Hematopoietic multipotent progenitor cell treated with erythropoietin and hydrocortisone succinate and interleukin-3 and kit ligand, for 6 days (in vitro differentiated cells): Measurements from ENCODE around the gene UNK.
"Not testable (repeated sequence)": the region's sequence is repeated elsewhere in the genome, so short reads cannot be mapped to it uniquely, and the experiment has no call there.

ENCODE experiments used
- DNase-seq: peaks from one replicate; pipeline ENCODE4 v3.0.0-alpha.2; 2015

Gene UNK

DNA sequence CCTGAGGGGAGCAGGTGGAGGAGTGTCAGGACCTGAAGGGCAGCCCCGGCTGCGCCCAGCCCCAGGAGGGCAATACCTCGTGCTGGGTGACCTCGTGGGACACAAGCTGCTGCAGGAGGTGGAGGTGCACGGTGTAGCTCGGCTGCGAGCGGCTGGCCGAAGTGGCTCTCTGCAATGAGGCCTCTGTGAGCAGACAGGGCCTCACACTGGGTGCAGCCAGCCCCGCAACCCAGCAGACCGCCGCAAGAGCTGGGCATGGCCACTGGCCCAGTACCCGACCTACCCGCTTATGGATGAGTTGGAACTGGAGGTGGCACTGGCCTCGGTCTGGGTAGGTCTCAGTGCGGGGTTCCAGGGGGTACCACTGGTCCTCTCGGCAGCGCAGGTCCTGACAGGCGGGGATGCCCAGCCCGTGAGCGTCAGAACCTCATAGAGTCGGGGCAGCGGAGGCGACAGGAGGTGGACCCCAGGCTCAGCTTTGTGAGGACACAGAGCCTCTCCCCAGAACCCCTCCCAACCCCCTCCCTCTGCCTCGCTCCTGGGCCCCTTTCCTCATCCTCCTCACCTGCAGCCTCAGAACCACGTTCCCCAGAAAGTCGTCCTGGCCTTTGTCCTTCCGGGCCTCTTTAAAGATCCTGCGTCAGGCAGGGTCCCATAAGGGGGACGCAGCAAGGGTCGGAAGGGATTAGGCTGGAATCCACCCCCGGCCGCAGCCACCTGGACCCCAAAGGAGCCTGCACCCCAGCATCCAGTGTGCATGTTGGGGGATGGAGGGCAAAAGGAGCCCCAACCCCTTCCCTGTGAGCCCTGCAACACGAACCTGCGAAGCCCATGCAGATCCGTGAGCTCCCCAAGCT is 55.6 kb downstream of the UNK start:
- no peak for DNase-seq

GRCh38 chr17:75840799-75841164 is 56.2 kb downstream of the UNK start:
- DNase-seq, result no peak

GRCh38 chr17:75842411-75842810 is 57.8 kb downstream of the UNK start:
- DNase-seq, result no peak

GRCh38 chr17:75842963-75843576 is 58.5 kb downstream of the UNK start:
- no peak for DNase-seq

GRCh38 chr17:75843577-75844529 is 59.2 kb downstream of the UNK start, which contains the start of gene UNC13D:
Gene UNC13D, minus strand, starts transcription at chr17:75844404. Its CDS starts 67 bp downstream, at chr17:75844337.
- DNase-seq, result peak; percentile 91

DNA sequence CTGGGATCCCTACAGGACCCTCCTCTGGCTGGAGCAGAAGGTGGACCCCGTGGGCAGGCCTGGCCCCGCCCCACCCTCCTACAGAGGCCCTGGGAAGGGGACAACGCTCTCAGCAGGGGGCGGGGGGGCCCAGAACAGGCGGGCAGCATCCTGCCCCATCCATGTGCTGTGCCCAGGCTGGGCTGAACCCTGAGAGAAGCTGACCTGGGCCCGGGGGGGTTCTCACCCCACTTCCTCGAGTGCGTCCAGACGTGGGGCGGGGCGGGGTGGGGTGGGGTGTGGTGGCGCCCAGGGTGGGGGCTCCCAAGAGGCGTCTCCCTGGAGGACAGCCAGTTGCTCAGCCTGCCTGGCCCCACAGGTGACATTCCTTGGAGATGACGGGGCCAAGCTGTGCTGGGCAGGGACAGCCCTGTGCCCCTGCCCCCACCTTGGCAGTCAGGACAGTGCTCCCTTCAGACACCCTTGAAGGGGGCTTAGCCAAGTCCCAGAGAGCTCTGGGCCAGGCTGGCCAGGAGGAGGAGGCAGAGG is 60.0 kb downstream of the UNK start:
- peak; percentile 75 for DNase-seq

DNA sequence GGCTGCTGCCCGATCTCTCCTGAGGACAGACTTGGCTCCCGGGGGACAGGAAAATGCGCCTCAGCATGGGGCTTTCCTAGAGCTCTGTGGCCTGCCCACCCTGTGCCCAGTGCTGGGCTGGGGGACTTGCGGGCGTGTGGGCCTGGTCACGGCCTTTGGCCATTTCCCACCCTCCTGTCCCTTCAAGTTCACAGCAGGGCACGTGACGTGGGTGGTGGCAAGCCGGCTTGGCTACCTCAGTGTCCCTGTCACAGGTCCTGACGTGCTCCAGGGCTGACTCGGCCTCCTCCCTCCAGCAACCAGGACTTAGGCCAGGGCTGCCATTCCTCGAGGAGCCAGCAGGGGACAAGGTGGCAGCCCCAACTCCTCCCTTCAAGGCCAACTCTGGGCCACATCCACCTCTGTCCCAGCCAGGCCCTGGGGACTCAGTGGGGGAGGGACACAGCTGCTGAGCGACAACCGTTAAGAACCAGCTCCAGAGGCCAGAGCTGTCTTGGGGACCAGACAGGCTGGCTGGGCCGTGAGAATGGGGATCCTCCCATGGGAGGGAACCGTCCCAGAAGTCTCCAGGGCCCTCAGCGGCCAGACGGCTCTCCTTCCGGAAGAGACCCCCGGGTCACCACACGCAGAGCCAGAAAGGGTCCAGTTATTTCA is 60.6 kb downstream of the UNK start:
- DNase-seq, result peak; percentile 98

GRCh38 chr17:75845933-75846691 is 61.5 kb downstream of the UNK start:
- DNase-seq, result no peak

DNA sequence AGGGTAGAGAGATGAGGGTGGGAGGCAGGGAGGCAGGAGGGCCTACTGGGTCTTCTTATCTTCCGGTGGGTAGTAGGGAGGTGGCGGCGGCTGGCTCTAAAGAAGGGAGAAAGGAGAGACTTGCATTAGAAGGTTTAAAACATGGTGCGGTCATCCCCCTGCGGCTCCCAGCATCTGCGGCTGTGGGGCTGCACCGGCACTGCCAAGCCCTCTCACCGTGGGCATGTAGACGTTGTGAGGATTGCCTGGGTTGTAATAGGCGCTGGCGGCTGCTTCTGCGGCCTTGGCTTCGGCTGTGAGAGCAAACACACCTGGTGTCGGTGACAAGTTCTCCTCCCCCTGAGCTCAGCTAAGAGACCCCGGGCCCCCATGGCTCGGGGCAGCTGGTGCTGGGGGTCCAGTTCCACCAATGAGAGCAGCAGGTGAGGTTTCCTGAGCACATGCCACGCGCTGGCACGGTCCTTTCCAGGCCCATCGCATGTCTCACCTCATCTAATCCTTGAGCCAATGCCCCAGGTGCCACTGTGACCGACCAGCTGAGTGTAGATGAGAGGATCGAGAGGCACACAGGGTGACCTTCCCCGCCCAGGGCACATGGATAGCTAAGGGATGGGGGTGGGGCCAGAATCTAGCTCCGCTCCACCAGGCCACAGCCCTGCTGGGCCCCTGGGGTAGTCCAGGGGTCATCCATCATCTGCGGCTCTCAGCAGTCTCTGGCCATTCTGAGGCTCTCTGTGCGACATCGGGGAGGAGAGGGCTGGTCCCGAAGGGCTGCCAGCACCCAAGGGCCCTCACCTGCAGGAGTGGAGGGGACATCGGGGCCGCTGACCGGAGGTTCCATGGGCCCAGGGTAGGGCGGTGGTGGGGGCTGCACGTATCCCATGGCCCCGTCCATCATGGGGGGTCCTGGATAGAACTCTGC is 62.3 kb downstream of the UNK start:
- no peak for DNase-seq

- no peak for DNase-seq
Measured at GRCh38 chr17:75847614-75848522, 63.3 kb downstream of the UNK start.

- peak; percentile 84 for DNase-seq
Measured at GRCh38 chr17:75848523-75849278, 64.1 kb downstream of the UNK start.

DNA sequence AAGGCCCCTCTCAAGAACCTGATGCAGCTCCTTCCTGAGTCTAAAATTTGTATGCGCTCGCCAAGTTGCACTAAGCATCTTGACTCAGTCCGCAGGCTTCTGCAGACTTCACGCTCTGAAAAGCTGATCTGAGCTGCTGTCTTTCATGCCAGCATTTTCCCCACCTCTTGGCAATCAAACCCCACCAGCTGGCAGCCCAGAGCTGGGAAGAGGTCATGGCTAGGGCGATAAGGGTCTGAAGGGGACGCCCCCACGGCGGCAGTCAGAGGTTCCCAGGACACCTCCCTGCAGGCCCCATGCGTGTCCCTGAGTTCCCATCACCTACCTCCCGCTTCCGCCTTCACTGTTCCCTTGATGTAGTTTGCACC is 64.7 kb downstream of the UNK start:
- DNase-seq, result peak; percentile 74

- DNase-seq, result peak; percentile 77
Measured at GRCh38 chr17:75849724-75850123, 65.1 kb downstream of the UNK start.

DNA sequence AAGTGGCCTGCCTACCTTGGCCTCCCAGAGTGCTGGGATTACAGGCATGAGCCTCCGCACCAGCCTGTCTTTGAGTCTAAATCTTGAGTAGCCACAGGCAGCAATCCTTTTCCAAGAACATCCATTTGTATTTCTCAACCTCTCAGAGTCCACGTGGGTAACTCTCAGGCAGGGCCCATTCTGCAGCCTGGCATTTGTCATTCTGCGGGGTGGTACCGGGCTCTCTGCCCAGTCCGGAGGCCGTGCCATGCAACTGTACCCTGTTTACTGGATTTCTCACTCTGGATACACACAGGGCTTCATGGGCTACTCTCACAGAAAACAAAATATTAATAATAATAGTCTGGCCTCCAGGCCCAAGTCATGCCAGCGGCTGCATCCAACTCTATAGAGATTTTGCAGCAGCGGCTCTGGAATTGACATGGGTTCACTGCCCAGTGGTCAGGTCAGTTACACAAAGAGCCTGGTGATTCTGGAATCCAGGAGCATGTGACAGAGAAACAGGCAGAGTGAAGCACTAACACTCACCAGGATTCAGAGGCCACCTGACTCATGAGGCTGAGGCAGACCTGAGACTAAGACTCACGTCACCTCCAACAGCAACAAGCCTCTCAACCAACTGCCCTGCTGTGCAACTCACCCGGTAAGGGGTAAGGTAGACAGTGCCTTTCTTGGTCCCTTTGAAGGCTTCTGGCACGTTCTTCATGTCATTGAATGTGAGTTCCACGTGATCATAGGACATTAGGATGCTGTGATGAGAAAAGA is 66.5 kb downstream of the UNK start:
- no peak for DNase-seq

DNA sequence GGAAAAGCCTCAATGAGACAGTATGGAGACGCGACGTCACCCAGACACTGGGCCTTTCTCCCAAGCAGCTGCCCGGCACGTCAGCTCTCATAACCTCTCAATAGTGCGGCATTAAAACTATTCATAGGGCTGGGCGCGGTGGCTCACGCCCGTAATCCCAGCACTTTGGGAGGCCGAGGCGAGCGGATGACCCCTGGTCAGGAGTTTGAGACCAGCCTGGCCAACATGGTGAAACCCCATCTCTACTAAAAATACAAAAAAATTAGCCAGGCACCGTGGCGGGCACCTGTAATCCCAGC is 67.0 kb downstream of the UNK start:
- not testable (repeated sequence) for DNase-seq

DNA sequence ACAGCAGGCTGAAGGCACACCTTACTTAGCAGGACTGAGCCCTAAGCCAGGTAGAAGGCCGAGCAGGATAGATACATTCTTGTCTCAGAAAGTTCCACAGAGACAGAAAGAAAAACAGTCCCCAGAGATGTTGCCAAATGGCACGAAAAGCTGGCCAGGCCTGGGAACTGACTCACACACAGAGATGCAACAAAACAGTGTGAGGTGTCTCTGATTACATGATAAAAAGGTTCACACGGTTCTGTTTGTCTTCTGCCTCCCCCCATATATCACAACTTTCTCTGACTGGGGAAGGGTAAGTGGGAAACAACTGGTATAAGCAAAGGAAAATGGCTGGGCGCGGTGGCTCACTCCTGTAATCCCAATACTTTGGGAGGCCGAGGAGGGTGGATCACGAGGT is 68.8 kb downstream of the UNK start:
- DNase-seq, result no peak

DNA sequence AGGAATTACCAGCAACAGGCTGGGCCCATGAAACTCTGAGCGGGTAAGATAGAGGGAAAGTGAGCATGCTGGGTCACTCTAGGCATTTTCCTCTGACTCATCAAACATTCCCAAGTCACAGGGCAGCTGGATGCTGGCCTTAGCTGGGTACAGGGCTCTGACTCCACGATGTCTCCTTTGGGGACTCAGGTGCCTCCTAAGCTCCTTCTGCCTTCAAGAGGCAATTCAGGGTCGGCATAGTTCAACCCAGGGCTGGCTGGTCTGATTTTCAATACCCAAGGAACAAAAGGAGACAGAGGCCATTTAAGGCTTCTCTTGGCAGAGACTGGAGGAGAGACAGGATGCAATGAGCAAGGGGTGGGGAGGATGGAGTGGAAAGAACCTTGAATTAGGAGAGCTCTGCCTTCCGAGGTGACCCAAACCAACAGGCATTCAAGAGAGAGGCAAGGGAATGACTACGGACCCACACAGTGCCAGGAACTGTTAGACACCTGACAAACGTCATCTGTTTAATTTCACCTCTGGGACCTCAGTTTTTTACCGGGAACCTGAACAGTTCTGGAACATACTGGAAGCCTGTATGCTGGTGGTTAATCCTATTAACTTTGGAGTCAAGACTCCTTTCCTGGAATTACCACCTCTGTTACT is 69.6 kb downstream of the UNK start:
- DNase-seq, result no peak

GRCh38 chr17:75854881-75855309 is 70.3 kb downstream of the UNK start:
- no peak for DNase-seq
